BE2C (cell line): ENCODE measurements around the gene KAZN.
A peak's percentile ranks its signal among the peaks of the same experiment; 100 is the strongest.

Experiments used
- DNase-seq: peaks from one replicate; pipeline ENCODE4 v3.0.0-alpha.2; 2020
- H3K27me3 ChIP-seq: fragments of 250-450 bp; sonication (Bioruptor Pico); 2 replicates; pipeline ENCODE4 v1.5.1; 2020; ENCODE audit warnings: mild to moderate bottlenecking
- H3K36me3 ChIP-seq: fragments of 250-450 bp; sonication (Bioruptor Pico); 2 replicates; pipeline ENCODE4 v1.5.1; 2020; ENCODE audit warnings: mild to moderate bottlenecking
- H3K4me1 ChIP-seq: fragments of 250-450 bp; sonication (Bioruptor Pico); 2 replicates; pipeline ENCODE4 v1.5.1; 2020
- H3K4me3 ChIP-seq: 2 replicates; pipeline ENCODE4 v1.5.1; 2011; ENCODE audit warnings: low read depth, low read length
- H3K9me3 ChIP-seq: fragments of 250-450 bp; sonication (Bioruptor Pico); 2 replicates; pipeline ENCODE4 v1.5.1; 2020
- TF ChIP-seq, protein P1 (sequence below): IDR thresholded peaks from 2 replicates; pipeline ENCODE4 v1.5.1; 2012; ENCODE audit warnings: mild to moderate bottlenecking, low read depth, low read length

Gene KAZN

DNA sequence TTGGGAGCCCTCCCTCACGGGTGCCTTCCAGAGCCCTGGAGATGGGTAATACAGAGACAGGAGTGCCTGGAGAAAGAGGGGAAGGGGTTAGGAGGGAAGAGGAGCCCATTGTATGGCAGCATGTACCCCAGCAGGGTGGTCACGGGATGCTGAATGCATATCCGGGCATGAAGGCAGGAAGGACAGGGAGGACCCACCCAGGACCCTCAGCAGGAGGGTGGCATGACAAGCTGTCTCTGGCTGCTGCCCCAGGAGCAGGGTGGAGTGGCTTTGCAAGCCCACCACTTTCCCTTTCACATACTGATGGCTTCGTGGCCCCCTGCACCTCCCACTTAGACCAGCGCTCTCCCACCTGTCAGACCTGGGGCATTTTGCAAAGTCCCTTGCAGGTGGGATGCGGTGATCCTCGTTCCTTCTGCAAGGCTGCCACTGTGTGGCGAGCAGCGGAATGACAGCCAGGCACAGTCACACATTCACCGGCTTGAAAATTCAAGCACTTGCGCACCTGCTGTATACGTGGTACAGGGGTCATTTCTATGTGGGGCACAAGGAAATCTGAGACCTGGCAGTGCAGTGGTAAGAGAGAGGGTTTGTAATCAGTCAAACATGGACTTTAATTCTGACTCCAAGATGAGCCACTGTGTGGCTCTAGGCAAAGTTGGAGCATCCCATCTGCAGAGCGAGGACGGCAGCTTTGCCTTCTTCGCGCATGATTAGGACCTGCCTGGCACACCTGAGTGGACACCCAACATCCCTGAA, 501.8 kb downstream of the KAZN start:
- peak; percentile 34 for DNase-seq
- Histone ChIP-seq H3K9me3 (no peaks in the 10 kb centered on the region), H3K27me3 (no peaks in the 10 kb centered on the region), H3K4me1 (no peaks in the 10 kb centered on the region), H3K36me3 (no peaks in the 10 kb centered on the region), H3K4me3 (no peak overlapping the region)
- TF ChIP-seq, protein P1, sequence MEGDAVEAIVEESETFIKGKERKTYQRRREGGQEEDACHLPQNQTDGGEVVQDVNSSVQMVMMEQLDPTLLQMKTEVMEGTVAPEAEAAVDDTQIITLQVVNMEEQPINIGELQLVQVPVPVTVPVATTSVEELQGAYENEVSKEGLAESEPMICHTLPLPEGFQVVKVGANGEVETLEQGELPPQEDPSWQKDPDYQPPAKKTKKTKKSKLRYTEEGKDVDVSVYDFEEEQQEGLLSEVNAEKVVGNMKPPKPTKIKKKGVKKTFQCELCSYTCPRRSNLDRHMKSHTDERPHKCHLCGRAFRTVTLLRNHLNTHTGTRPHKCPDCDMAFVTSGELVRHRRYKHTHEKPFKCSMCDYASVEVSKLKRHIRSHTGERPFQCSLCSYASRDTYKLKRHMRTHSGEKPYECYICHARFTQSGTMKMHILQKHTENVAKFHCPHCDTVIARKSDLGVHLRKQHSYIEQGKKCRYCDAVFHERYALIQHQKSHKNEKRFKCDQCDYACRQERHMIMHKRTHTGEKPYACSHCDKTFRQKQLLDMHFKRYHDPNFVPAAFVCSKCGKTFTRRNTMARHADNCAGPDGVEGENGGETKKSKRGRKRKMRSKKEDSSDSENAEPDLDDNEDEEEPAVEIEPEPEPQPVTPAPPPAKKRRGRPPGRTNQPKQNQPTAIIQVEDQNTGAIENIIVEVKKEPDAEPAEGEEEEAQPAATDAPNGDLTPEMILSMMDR: peak; percentile 80

DNA sequence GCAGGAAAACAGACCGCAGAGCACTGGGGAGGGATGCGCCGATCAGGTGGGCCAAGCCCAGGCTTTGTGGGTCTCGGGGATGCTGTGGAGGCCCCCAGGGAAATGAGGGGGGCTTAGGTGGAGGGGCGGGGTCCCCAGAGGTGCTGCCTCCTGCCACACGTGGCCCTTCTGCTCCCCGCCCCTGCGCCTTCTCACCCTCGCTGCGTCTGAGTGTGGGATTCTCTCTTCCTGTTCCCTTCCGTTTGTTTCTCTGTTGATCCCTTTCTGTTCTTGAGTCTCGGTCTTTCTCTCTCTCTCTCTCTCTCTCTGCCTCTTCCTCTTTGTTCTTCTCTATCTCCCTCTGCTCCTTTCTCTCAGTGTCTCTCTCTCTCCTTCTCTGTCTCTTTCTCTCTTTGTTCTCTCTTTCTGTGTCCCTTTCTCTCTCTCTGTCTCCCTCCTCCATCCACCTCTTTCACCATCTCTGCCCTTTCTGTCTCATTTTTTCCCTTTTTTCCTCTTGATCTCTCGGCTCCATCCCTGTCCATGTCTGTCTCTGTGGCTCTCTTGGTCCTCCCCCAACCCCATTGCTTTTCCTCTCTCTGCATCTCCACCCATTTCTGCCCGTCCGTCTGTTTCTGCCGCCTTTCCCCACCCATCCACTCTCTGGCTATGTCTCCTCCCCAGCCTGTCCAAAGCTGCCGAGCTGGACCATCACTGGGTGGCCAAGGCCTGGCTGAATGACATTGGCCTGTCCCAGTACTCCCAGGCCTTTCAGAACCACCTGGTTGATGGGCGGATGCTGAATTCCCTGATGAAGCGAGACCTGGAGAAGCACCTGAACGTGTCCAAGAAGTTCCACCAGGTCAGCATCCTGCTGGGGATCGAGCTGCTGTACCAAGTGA, 502.6 kb downstream of the KAZN start:
- DNase-seq: no peak
- Histone ChIP-seq H3K4me1 (no peaks in the 10 kb centered on the region), H3K36me3 (no peaks in the 10 kb centered on the region), H3K9me3 (no peaks in the 10 kb centered on the region), H3K27me3 (no peaks in the 10 kb centered on the region), H3K4me3 (no peak overlapping the region)
- TF ChIP-seq, protein P1: no peak

DNA sequence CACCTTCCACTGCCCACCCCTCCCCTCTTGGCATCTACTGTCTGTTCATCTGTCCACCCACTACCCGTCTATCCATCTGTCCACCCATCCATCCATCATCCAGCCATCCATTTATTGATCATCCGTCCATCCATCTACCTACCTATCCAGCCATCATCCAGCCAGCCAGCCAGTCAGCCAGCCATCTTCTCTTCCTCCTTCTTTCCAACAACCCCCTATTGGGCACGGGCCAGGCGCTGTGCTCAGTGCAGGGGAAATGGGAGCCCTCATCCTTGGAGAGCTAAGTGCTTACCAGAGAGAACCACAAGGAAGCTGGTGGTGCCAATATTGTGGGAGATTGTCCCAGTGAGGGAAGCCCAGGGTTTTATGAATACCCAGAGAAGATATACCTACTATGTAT, 503.3 kb downstream of the KAZN start:
- Histone ChIP-seq H3K36me3 (no peaks in the 10 kb centered on the region), H3K4me3 (no peak overlapping the region), H3K27me3 (no peaks in the 10 kb centered on the region), H3K9me3 (no peaks in the 10 kb centered on the region), H3K4me1 (no peaks in the 10 kb centered on the region)
- TF ChIP-seq, protein P1: no peak
- no peak for DNase-seq

DNA sequence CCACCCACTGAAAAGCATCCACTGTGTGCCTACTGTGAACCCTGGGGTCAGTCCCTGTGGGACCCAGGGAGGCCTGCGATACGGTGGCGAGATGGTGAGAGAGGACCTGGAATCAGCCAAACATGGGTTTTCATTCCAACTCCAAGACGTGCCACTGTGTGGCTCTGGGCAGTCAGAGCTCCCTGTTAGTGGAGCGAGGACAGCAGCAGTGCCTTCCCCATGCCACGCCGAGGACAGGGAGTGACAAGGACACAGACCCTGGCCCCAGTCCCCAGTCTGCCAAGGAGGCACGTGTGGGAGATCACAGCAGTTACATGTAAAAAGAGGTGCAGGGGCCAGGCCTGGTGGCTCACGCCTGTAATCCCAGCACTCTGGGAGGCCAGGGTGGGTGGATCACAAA, 504.2 kb downstream of the KAZN start:
- H3K36me3 ChIP-seq: no peaks in the 10 kb centered on the region
- no peaks in the 10 kb centered on the region for H3K27me3 ChIP-seq
- no peak overlapping the region for H3K4me3 ChIP-seq
- no peaks in the 10 kb centered on the region for H3K4me1 ChIP-seq
- DNase-seq: no peak
- H3K9me3 ChIP-seq: no peaks in the 10 kb centered on the region
- TF ChIP-seq, protein P1: no peak

DNA sequence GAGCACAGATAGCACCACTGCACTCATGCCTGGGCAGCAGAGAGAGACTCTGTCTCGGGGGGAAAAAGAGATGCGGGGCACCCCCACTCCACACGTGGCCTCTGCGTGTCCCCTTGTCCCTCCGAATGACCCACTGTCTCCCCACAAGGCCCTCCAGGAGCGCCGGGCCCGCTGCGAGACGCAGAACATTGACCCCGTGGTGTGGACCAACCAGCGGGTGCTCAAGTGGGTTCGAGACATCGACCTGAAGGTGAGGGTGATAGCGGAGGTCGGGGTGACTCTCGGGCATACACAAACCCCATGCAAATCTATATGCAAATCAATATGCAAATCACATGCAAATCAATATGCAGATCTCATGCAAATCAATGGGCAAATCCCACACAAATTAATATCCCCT, 504.7 kb downstream of the KAZN start:
- DNase-seq: no peak
- TF ChIP-seq, protein P1: no peak
- no peaks in the 10 kb centered on the region for H3K36me3 ChIP-seq
- H3K9me3 ChIP-seq: no peaks in the 10 kb centered on the region
- no peaks in the 10 kb centered on the region for H3K4me1 ChIP-seq
- H3K4me3 ChIP-seq: no peak overlapping the region
- no peaks in the 10 kb centered on the region for H3K27me3 ChIP-seq

DNA sequence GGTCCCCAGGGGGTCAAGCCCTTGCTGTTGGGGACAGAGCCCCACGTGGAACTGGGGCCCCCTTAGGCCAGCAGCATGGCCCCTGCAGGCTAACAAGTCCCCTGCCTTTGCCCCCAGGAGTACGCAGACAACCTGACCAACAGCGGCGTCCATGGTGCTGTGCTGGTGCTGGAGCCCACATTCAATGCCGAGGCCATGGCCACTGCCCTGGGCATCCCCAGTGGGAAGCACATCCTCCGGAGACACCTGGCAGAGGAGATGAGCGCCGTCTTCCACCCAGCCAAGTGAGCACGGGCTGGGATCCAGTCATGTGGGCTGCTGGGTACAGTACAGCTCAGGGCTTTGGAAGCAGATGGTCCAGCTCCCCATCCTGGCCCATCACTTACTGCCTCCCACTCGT, 505.4 kb downstream of the KAZN start:
- TF ChIP-seq, protein P1: no peak
- Histone ChIP-seq H3K4me1 (no peaks in the 10 kb centered on the region), H3K36me3 (no peaks in the 10 kb centered on the region), H3K9me3 (no peaks in the 10 kb centered on the region), H3K4me3 (no peak overlapping the region), H3K27me3 (no peaks in the 10 kb centered on the region)
- DNase-seq: no peak
